ENCODE results near the gene CLCN7. TPM values are rescaled to one million over a fixed set of nuclear protein-coding genes. Genes with fewer than 3 reads are reported as not detected.

CLCN7 gene
- total RNA-seq, 1 donor from 2014 or later, result 98.1 TPM

DNA sequence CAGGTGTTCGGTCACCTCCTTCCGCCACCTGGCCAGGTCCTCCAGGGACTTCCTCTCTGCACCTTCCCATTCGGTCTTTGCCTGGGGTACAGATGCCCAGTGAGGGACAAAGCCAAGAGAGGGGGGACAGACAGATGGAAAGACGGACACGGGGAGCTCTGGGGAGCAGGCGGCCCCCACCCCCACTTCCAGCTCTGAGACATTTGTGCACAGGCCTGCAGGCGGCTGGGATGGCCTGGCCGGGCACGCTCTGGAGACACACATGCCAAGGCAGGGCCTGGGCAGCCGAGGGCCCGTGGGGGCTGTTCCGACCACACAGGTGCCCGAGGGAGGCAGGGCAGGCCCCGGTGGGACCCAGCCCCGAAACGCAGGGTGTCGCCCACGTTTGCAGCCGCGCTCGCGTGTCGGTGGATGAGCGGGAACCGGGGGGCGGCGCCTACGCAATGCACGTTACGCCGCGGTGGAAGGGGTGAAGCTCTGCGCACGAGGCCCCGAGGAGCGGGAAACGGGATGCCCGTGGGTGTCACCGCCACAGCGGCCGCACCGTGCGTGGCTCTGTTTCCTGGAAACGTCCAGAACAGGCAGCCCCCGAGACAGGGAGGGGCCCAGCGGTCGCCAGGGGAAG, 38.0 kb downstream of the CLCN7 start:
- H3K36me3 Mint-ChIP-seq, result no peaks in the 10 kb centered on the region
- no peaks in the 10 kb centered on the region for H3K27me3 Mint-ChIP-seq
- H3K4me3 Mint-ChIP-seq, result no peak overlapping the region
- no peaks in the 10 kb centered on the region for H3K4me1 Mint-ChIP-seq (ENCODE audit: unreplicated experiment)
- TF ChIP-seq CTCF (conservative IDR thresholded peaks at IDR 0.05), result no peak
- no peak for DNase-seq (ENCODE audit: extremely low spot score, unreplicated experiment)
- no peak overlapping the region for H3K27ac Mint-ChIP-seq
- H3K9me3 Mint-ChIP-seq, result no peaks in the 10 kb centered on the region

DNA sequence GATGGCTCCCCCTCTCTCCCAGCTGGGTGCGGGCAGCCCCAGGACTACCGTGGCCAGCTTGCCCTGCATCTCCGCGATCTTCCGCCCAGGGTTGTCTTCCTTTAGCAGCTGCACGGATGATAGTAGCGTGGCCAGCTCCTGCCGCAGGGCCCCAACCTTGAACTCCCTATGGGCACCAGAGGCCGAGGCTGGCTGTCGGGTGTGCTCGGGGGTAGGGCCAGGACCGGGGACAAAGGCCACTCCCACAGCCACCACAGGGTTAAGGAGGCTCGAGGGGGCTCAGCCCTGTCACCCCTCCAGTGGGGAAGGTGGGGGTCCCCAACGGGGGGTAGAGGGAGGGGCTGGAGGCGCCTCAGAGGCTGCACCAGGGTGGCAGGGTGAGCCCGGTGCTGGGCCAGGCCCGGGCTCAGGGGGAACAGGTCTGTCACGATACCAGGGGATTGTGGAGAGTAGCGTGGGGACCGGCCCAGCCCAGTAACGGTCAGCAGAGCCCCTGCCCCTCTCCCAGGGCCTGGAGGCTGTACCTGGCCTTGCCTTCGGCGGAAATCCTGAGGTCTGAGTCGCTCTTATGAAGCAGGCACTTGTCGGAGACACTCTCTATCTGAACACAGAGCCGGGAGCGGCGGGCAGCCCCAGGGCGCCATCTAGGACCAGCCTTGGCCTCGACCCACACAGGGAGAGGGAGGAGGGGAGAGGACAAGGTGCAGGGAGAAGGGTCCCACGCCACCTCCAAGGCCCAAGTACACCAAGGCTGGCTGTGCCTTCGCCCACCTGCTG, 38.7 kb downstream of the CLCN7 start:
- no peak for DNase-seq (ENCODE audit: extremely low spot score, unreplicated experiment)
- TF ChIP-seq CTCF (conservative IDR thresholded peaks at IDR 0.05), result no peak
- Mint-ChIP-seq H3K4me1 (ENCODE audit: unreplicated experiment) (no peaks in the 10 kb centered on the region), H3K36me3 (no peaks in the 10 kb centered on the region), H3K4me3 (no peak overlapping the region), H3K27ac (no peak overlapping the region), H3K27me3 (no peaks in the 10 kb centered on the region), H3K9me3 (no peaks in the 10 kb centered on the region)

DNA sequence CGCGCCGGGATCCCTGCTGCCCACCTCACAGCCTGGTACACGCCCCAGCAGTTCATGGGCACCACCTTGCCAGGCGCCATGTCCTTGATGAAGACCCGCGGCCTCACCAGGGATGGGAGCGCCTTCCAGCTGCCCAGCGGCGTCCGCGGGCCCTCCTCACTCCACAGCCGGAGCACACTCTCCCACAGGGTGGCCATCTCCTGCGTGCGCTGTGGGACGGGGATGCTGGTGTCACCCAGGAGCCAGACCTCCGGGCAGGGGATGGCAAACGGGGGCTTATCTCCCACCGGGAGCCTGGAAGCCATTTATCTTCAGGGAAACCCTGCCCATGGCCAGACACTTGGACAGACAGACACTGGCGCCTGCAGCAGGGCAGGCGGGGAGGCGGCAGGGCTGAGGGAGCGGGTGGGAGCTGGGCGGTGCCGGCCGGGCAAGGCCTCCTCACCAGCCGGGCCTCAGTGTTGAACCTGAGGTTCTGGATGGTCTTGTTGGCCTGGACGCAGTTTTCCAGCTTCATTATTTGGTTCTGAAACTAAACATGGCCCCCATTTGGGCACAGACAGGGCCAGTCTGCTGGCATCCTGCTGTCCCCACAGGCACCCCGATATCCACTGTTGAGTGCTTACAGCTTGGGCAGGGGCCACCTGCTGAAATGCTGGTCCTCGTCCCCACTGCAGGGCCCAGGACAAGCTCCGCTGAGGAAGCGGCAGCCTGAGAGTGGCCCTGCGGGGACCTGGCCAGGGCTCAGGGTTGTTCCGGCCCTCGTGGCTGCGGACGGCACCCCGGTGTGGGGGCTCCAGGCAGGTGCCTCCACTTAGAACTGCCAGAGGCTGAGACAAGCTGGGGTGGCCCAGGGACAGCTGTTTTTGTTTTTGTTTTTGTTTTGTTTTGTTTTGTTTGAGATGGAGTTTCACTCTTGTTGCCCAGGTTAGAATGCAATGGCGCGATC, 39.9 kb downstream of the CLCN7 start:
- no peak for DNase-seq (ENCODE audit: extremely low spot score, unreplicated experiment)
- Mint-ChIP-seq H3K36me3 (no peaks in the 10 kb centered on the region), H3K9me3 (no peaks in the 10 kb centered on the region), H3K27ac (no peak overlapping the region), H3K4me1 (ENCODE audit: unreplicated experiment) (no peaks in the 10 kb centered on the region), H3K27me3 (no peaks in the 10 kb centered on the region), H3K4me3 (no peak overlapping the region)
- TF ChIP-seq CTCF (conservative IDR thresholded peaks at IDR 0.05), result no peak

GRCh38 chr16:1433756-1434155, 41.1 kb downstream of the CLCN7 start:
- H3K9me3 Mint-ChIP-seq, result no peaks in the 10 kb centered on the region
- no peaks in the 10 kb centered on the region for H3K4me1 Mint-ChIP-seq (ENCODE audit: unreplicated experiment)
- no peak overlapping the region for H3K27ac Mint-ChIP-seq
- no peaks in the 10 kb centered on the region for H3K27me3 Mint-ChIP-seq
- no peak overlapping the region for H3K4me3 Mint-ChIP-seq
- no peak for DNase-seq (ENCODE audit: extremely low spot score, unreplicated experiment)
- no peak for TF ChIP-seq CTCF (conservative IDR thresholded peaks at IDR 0.05)
- no peaks in the 10 kb centered on the region for H3K36me3 Mint-ChIP-seq

DNA sequence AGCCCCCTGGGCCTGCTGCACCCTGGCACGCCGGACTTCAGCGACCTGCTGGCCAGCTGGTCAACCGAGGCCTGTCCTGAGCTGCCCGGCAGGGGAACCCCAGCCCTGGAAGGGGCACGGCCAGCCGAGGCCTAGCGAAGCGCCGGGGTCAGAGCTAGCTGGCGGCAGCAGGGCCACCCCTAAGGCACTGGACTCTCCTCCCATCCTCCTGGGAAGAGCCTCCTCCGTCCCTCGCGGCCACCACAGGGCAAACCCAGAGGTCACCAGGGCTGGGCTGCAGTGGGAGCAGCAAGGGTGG, 41.6 kb downstream of the CLCN7 start:
- DNase-seq (ENCODE audit: extremely low spot score, unreplicated experiment), result no peak
- Mint-ChIP-seq H3K9me3 (no peaks in the 10 kb centered on the region), H3K27me3 (no peaks in the 10 kb centered on the region), H3K4me3 (no peak overlapping the region), H3K4me1 (ENCODE audit: unreplicated experiment) (no peaks in the 10 kb centered on the region), H3K36me3 (no peaks in the 10 kb centered on the region), H3K27ac (no peak overlapping the region)
- no peak for TF ChIP-seq CTCF (conservative IDR thresholded peaks at IDR 0.05)
